ENCODE results near the gene PCDH17.

DNA sequence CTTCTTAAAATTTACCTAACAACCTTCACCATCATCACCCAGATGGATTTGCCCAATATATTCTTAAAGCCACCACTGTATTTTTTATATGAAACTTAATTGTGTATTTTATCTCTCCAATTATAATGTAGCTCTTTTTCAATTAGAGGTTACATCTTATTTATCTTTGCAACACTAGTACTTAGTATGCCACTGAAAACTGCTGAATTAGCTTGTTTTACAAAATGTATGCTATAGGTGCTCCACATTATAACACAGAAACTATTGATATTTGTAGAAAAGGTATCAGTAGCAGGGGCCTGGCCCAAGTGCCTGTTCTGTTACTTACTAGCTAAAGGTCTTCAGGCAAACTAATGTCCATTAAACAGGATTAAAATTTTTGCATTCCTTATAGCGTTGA, 35.8 kb upstream of the PCDH17 start:
- TF ChIP-seq, protein P1, sequence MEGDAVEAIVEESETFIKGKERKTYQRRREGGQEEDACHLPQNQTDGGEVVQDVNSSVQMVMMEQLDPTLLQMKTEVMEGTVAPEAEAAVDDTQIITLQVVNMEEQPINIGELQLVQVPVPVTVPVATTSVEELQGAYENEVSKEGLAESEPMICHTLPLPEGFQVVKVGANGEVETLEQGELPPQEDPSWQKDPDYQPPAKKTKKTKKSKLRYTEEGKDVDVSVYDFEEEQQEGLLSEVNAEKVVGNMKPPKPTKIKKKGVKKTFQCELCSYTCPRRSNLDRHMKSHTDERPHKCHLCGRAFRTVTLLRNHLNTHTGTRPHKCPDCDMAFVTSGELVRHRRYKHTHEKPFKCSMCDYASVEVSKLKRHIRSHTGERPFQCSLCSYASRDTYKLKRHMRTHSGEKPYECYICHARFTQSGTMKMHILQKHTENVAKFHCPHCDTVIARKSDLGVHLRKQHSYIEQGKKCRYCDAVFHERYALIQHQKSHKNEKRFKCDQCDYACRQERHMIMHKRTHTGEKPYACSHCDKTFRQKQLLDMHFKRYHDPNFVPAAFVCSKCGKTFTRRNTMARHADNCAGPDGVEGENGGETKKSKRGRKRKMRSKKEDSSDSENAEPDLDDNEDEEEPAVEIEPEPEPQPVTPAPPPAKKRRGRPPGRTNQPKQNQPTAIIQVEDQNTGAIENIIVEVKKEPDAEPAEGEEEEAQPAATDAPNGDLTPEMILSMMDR (conservative IDR thresholded peaks at IDR 0.05; ENCODE audit: low read depth, low read length) = no peak
- no peak for TF ChIP-seq MXI1 (IDR thresholded peaks at IDR 0.05; ENCODE audit: borderline replicate concordance, low read depth, low read length)
- TF ChIP-seq, protein P2, sequence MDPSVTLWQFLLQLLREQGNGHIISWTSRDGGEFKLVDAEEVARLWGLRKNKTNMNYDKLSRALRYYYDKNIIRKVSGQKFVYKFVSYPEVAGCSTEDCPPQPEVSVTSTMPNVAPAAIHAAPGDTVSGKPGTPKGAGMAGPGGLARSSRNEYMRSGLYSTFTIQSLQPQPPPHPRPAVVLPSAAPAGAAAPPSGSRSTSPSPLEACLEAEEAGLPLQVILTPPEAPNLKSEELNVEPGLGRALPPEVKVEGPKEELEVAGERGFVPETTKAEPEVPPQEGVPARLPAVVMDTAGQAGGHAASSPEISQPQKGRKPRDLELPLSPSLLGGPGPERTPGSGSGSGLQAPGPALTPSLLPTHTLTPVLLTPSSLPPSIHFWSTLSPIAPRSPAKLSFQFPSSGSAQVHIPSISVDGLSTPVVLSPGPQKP (IDR thresholded peaks at IDR 0.05; ENCODE audit: borderline replicate concordance, low read depth, low read length) = no peak
- no peak for TF ChIP-seq RCOR1 (IDR thresholded peaks at IDR 0.05; ENCODE audit: insufficient replicate concordance, low read length)
- no peak for TF ChIP-seq RAD21 (IDR thresholded peaks at IDR 0.05; ENCODE audit: low read length)
- no peak for TF ChIP-seq NFE2L2 (IDR thresholded peaks at IDR 0.05; ENCODE audit: low read depth, low read length)
- no peak for TF ChIP-seq POLR2A (IDR thresholded peaks at IDR 0.05; ENCODE audit: low read depth, low read length)
- TF ChIP-seq BHLHE40 (IDR thresholded peaks at IDR 0.05; ENCODE audit: low read depth, low read length) = no peak
- no peak for TF ChIP-seq RFX5 (IDR thresholded peaks at IDR 0.05; ENCODE audit: low read depth, low read length)
- TF ChIP-seq CHD1 (IDR thresholded peaks at IDR 0.05; ENCODE audit: low read depth, low read length) = no peak
- TF ChIP-seq SMC3 (IDR thresholded peaks at IDR 0.05; ENCODE audit: low read depth, low read length) = no peak
- no peak for TF ChIP-seq MAZ (IDR thresholded peaks at IDR 0.05; ENCODE audit: borderline replicate concordance, low read depth, low read length)
